HEK293T (cell line): ENCODE results near the gene PTGER1.

Experiments used
- CTCF ChIA-PET: fragments of 350-600 bp; formaldehyde crosslinking; extraction: SDS; loops from one replicate; lab custom pipeline; 2021; ENCODE audit warnings: antibody characterized with exemption, inconsistent platforms; lab: Yijun Ruan, JAX
- POLR2A ChIA-PET: fragments of 350-600 bp; formaldehyde crosslinking; extraction: SDS; loops from one replicate; lab custom pipeline; 2020; ENCODE audit warnings: antibody characterized with exemption, inconsistent platforms; lab: Yijun Ruan, JAX
- DNase-seq: peaks from one replicate; pipeline ENCODE4 v3.0.0; 2012; ENCODE audit warnings: mixed read lengths; ENCODE audit errors: extremely low spot score
- ARNT ChIP-seq: fragments of 450-650 bp; IDR thresholded peaks from 2 replicates; pipeline ENCODE4 v1.6.1; 2017; ENCODE audit warnings: mild to moderate bottlenecking
- BHLHE40 ChIP-seq: fragments of 450-650 bp; IDR thresholded peaks from 2 replicates; pipeline ENCODE4 v1.6.1; 2016; ENCODE audit warnings: mild to moderate bottlenecking, moderate library complexity, borderline replicate concordance
- CTBP1 ChIP-seq: fragments of 450-650 bp; IDR thresholded peaks from 2 replicates; pipeline ENCODE4 v1.6.1; 2016; ENCODE audit warnings: borderline replicate concordance
- ELF4 ChIP-seq: fragments of 450-650 bp; IDR thresholded peaks from 2 replicates; pipeline ENCODE4 v1.6.1; 2017; ENCODE audit warnings: antibody characterized with exemption
- FOXA1 ChIP-seq: fragments of 450-650 bp; IDR thresholded peaks from 2 replicates; pipeline ENCODE4 v1.6.1; 2016; ENCODE audit warnings: mild to moderate bottlenecking
- FOXK2 ChIP-seq: fragments of 450-650 bp; IDR thresholded peaks from 2 replicates; pipeline ENCODE4 v1.6.1; 2016; ENCODE audit warnings: mild to moderate bottlenecking
- FOXM1 ChIP-seq: fragments of 450-650 bp; IDR thresholded peaks from 2 replicates; pipeline ENCODE4 v1.6.1; 2017; ENCODE audit warnings: mild to moderate bottlenecking, borderline replicate concordance
- HDGF ChIP-seq: fragments of 450-650 bp; IDR thresholded peaks from 2 replicates; pipeline ENCODE4 v1.6.1; 2017; ENCODE audit warnings: antibody characterized with exemption, borderline replicate concordance
- L3MBTL2 ChIP-seq: fragments of 450-650 bp; conservative IDR thresholded peaks from 2 replicates; pipeline ENCODE4 v1.6.1; 2016; ENCODE audit warnings: mild to moderate bottlenecking
- LEF1 ChIP-seq: fragments of 450-650 bp; IDR thresholded peaks from 2 replicates; pipeline ENCODE4 v1.6.1; 2017; ENCODE audit warnings: mild to moderate bottlenecking, borderline replicate concordance
- NFRKB ChIP-seq: fragments of 450-650 bp; IDR thresholded peaks from 2 replicates; pipeline ENCODE4 v1.6.1; 2016; ENCODE audit warnings: mild to moderate bottlenecking, moderate library complexity
- SP1 ChIP-seq: fragments of 450-650 bp; IDR thresholded peaks from 2 replicates; pipeline ENCODE4 v1.6.1; 2017
- SUZ12 ChIP-seq: fragments of 450-650 bp; IDR thresholded peaks from 2 replicates; pipeline ENCODE4 v1.6.1; 2016; ENCODE audit warnings: mild to moderate bottlenecking
- TARDBP ChIP-seq: fragments of 450-650 bp; IDR thresholded peaks from 2 replicates; pipeline ENCODE4 v1.6.1; 2016
- ZNF384 ChIP-seq: fragments of 450-650 bp; IDR thresholded peaks from 2 replicates; pipeline ENCODE4 v1.6.1; 2016
- TF ChIP-seq, protein P1 (sequence below): fragments of 450-650 bp; IDR thresholded peaks from 2 replicates; pipeline ENCODE4 v1.6.1; 2016

The PTGER1 gene

DNA sequence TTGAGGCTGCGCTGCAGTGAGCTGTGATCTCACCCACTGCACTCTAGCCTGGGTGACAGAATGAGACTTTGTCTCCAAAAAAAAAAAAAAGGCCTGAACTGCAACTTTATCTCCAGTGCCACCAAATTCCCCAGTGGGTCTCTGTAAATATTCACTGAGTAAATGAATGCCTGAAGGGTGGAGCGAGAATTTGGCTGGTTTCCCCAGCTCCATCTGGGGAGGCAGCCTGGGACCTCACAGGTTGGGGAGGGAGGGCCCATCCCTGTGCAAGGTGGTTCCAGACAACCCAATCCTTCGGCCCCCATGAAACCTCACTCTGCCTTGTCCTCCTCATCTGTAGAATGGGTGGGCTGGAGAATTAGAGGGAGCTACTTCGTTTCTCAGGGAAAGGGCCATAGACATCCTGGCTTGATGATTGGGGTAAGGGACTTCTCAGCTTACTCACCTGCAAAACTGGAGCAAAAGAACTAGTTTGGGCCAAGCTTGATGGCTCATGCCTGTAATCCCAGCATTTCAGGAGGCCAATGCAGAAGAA, 46.2 kb downstream of the PTGER1 start:
- ChIA-PET CTCF (interaction anchor here (1.4 kb wide), 1 partner anchor 51 kb away, joined by 3 read pairs; no protein-coding TSS in a partner anchor), POLR2A (interaction anchor here (0.9 to 1.2 kb wide), 3 partner anchors 9 to 67 kb away, joined by 3 to 4 read pairs (median 4); partner anchors contain the start of genes DDX39A and GIPC1)
- DNase-seq, result no peak
- TF ChIP-seq L3MBTL2 (no peak), CTBP1 (no peak), FOXM1 (no peak), HDGF (no peak), ARNT (no peak), SUZ12 (no peak), TARDBP (no peak), ZNF384 (no peak), NFRKB (no peak), FOXK2 (no peak)

DNA sequence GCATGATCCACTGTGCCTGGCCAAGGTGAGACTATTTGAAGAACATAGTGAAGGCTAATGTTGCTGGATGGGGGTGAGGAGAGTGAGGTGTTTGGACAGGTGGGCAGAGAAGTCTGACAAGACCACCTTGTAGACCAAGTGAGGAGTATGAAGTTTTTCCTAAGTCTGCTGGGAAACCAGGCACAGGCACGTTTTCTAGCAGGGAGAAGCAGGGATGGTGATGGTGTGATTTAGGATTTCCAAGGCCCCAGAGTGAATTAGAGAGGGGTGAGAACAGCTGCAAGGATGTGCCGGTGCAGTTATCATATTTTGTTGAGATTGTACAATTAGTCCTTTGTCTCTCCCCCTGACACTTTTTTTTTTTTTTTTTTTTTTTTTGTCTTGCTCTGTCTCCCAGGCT, 47.7 kb downstream of the PTGER1 start:
- ChIA-PET CTCF (no interaction called here), POLR2A (interaction anchor here (0.7 kb wide), 1 partner anchor 90 kb away, joined by 3 read pairs; no protein-coding TSS in a partner anchor)
- no peak for TF ChIP-seq LEF1
- no peak for TF ChIP-seq FOXM1
- TF ChIP-seq NFRKB, result no peak
- no peak for TF ChIP-seq L3MBTL2
- TF ChIP-seq FOXK2, result no peak
- no peak for TF ChIP-seq TARDBP
- no peak for TF ChIP-seq ARNT
- no peak for TF ChIP-seq FOXA1
- no peak for TF ChIP-seq ELF4
- TF ChIP-seq, protein P1, sequence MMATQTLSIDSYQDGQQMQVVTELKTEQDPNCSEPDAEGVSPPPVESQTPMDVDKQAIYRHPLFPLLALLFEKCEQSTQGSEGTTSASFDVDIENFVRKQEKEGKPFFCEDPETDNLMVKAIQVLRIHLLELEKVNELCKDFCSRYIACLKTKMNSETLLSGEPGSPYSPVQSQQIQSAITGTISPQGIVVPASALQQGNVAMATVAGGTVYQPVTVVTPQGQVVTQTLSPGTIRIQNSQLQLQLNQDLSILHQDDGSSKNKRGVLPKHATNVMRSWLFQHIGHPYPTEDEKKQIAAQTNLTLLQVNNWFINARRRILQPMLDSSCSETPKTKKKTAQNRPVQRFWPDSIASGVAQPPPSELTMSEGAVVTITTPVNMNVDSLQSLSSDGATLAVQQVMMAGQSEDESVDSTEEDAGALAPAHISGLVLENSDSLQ, result no peak
- TF ChIP-seq SP1, result no peak
- no peak for TF ChIP-seq CTBP1
- TF ChIP-seq BHLHE40, result no peak
- no peak for TF ChIP-seq HDGF
- no peak for TF ChIP-seq ZNF384
- no peak for TF ChIP-seq SUZ12
- DNase-seq, result no peak

DNA sequence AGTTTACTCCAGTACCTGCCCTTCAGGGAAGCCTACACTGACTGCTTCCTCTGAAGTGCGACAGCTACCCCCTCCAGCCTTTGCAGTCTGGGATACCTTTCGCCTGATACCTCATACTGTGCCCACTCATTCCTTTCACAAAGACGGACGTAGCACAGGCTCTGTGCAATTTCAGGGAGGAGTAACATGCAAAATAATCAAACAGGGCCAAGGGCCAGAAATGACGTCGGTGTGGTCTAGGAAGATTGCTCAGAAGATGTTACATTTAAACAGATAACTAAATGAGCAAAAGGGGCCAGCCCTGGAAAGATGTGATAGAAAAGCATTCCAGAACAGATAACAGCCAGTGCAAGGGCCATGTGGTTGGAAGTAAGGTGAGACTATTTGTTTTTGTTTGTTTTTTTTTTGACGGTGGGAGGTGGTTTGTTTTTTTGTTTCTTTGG, 49.4 kb downstream of the PTGER1 start:
- TF ChIP-seq FOXK2 (no peak), NFRKB (no peak)
- ChIA-PET POLR2A (no interaction called here), CTCF (no interaction called here)
- DNase-seq, result no peak
